ENCODE measurements around the gene SLC22A15.

DNA sequence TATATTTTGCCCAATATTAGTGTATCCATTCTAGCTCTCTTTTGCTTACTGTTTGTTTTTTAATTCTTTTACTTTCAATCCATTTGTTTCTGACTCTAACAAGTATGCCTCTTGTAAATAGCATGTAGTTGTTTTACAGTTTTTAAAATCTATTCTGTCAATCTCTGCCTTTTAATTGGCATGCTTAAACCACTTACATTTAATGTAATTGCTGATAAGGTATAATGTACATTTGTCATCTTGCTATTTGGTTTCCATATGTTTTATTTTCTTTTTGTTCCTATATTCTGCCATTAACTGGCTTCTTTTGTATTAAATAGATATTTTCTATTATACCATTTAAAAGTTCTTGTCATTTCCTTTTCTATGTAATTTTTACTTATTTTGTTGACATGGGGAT, 118.7 kb downstream of the SLC22A15 start:
- TF ChIP-seq POLR2A (IDR thresholded peaks at IDR 0.05; ENCODE audit: low read depth, low read length), result no peak
- TF ChIP-seq TAF1 (IDR thresholded peaks at IDR 0.05; ENCODE audit: low read depth, low read length), result no peak
- TF ChIP-seq SPI1 (IDR thresholded peaks at IDR 0.05; ENCODE audit: low read depth, low read length), result no peak
- no peak for TF ChIP-seq POLR2AphosphoS5 (IDR thresholded peaks at IDR 0.05; ENCODE audit: low read depth, low read length)
